DLD1 (cell line): ENCODE measurements around the gene EEFSEC.

Experiments
- in situ Hi-C: cut with HindIII; loops from 2 replicates; pipeline ENCODE4 v1.10.0; 2017; ENCODE audit warnings: low sequenced_read_pairs

The EEFSEC gene

DNA sequence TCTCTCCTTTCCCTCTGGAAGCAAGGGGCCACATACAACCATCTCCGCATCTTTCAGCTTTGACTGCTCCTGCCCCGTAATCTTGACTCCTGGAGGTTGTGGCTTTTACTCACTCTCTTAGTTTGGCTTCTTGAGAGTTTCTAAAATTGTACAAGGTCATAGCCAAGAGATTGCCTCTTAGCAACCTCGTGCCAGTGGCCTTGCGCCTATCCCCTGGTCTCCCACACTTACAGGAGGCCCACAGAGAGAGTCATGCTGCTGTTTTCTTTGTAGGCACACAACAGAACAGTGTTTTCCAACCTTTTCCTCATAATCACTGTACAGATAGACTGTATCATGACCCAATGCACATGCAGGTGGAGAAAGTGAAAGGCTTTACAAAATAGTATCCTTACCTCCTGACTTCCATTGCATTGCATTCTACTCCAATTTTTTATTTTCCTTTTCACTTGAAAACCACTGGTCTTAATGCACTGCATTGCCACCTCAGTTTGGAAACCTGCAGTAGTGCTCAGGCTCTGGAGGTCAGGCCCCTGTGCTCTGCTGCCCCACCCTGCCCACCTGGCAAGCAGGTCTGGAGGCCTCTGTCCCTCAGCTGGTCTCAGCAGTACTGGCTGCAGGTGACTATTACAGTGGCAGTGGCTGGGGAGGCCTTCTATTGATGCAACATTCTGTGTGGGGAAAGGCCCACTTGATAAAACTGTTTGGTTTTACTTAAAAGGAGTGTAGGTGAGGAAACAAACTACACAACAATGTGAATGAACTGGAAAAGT is 157.2 kb downstream of the EEFSEC start:
- in situ Hi-C loops = no loop called here

- in situ Hi-C loops = no loop called here
Observed at GRCh38 chr3:128311441-128311844, 158.2 kb downstream of the EEFSEC start.

DNA sequence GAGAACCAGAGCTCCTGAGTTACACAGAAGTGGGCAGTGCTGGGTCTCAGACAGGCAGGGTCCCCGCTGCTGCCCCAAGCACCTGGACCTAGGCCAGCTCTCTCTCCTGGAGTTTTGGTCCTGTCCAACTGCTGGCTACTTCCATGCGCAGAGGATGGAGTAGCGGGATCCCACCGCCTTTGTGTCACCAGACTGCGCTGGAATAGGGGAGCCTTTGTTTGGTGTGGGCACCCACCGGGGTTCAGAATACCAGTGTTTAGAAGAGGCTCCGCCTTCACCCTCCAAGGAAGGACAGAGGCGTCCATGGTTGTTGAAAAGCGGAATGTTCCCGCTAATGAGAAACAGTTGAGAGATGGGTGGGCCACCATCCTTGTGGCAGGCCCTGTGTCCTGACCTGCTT is 159.0 kb downstream of the EEFSEC start:
- in situ Hi-C loops = no loop called here

GRCh38 chr3:128313071-128313725 is 159.9 kb downstream of the EEFSEC start:
- in situ Hi-C loops = no loop called here

DNA sequence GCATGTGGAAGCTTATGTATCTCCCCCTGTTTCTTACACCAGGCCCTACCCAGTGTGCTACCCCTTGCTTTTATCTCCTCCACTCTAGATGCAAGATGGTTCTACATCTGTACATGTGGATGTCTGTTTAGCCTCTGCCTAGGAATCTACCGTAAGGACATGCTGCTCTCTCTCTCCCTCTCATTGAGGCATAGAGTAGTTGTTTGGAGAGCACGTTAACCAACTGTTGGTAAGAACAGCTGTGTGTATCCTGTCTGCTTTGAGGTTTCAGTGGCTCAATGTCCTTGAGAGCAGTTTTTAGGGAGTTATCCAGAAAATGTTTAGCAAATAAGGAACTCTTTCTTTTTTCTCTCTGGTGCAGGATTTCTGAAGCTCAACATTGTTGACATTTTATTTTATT is 160.7 kb downstream of the EEFSEC start:
- in situ Hi-C loops = no loop called here

DNA sequence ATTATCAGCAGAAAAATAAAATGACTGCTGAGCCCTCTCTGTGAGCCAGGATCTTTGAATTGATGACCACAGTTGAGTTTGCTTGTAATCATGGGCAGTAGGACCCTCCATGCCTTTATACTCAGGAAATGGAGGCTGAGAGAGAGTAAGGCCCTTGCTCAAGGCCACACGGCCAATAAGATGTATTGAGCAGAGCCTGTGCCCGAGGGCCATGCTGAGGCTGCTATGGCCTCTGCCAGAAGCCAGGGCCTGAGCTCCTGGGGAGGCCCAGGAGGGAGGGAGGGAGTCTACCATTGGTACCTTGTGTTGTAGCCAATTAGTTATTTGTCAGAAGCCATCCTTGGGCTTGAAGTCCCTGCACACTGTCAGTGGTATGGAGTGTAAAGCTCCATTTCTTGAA is 162.0 kb downstream of the EEFSEC start:
- in situ Hi-C loops = no loop called here

DNA sequence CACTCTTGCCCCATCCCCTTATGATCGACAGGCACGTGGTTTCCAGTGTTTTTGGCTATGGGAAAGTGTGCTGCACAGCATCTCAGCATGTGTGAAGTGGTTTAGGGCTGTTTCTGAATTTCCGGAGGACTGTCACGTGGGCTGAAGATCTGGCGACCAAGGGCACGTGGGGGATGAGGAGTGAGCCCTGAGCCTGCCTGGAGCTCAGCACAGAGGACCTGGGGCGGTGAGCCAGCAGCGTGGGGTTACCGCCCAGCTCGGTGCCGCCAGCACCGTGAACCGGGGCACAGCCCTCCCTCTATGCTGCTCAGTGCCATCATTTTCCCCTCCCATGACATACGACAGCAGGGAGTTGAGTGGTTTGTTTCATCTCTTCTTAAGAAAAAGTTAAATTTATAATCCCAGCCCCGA is 163.2 kb downstream of the EEFSEC start:
- in situ Hi-C loops = no loop called here

DNA sequence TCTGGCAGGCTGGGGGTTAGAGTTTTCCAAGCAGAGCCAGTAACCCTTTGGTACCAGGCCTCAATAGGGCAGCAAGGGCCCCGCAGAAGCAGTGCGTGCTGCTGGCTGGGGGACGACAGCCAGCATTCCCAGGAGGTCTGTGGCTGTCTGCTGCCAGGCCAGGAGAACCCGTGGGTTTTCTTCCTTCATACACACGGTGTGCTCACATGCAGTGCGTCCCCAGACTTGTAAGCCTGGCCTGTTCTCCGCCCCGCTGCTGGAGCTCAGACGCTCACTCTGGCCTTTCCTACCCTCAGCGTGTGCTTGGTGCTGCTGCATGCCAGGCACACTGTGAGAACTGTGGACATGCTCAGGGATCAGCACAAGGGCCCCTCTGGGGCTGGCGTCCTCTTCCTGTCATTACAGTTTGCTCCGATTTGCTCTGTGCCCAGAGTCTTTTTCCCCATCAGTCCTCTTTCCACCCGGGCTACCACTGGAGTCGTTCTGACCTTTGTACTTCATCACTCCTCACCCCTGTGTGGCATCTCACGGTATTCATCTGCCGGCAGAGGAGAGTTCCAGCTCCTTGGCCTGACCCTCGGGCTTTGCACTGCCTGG is 163.9 kb downstream of the EEFSEC start:
- in situ Hi-C loops = no loop called here

- in situ Hi-C loops = no loop called here
Observed at GRCh38 chr3:128317698-128318231, 164.5 kb downstream of the EEFSEC start.

- in situ Hi-C loops = no loop called here
Observed at GRCh38 chr3:128318275-128318941, 165.1 kb downstream of the EEFSEC start.

GRCh38 chr3:128319107-128319506 is 165.8 kb downstream of the EEFSEC start:
- in situ Hi-C loops = no loop called here

- in situ Hi-C loops = no loop called here
Observed at GRCh38 chr3:128319741-128320141, 166.5 kb downstream of the EEFSEC start.

DNA sequence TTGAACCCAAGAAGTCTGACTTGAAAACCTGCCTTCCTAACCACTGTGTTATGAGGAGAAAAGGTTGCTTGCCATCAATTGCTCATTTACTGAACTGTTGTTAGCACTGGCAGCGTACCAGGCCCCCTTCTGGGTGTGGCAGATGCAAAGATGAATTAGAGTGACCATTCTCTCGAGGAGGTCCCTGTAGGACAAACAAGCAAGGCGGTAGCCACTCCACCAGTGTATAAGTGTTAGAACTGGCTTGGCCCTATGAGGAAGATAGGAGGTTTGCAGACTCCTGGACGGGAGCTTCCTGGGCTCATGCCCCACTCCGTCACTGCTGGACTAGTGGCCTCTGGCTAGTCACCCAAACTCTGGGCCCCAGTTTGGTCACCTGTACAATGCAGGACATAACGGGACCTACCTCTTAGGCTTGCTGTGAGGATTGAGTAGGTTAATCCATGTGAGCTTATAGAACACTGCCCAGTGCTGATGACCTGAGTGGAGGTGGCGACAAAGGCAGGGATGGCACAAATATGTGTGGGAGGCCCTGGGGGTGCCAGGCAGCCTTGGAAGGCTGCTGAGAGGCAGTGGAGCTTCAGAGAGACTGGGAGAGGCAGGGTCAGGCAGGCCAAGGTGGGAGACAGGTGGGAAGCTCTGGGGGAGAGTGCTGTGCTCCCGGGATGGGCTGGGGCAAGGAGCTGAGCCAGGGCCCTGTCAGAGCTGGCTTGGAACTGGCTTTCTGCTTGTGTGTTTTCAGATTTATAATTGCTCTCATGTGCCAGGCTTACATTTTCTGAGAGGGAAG is 167.5 kb downstream of the EEFSEC start:
- in situ Hi-C loops = no loop called here

- in situ Hi-C loops = no loop called here
Observed at GRCh38 chr3:128321418-128321817, 168.1 kb downstream of the EEFSEC start.

DNA sequence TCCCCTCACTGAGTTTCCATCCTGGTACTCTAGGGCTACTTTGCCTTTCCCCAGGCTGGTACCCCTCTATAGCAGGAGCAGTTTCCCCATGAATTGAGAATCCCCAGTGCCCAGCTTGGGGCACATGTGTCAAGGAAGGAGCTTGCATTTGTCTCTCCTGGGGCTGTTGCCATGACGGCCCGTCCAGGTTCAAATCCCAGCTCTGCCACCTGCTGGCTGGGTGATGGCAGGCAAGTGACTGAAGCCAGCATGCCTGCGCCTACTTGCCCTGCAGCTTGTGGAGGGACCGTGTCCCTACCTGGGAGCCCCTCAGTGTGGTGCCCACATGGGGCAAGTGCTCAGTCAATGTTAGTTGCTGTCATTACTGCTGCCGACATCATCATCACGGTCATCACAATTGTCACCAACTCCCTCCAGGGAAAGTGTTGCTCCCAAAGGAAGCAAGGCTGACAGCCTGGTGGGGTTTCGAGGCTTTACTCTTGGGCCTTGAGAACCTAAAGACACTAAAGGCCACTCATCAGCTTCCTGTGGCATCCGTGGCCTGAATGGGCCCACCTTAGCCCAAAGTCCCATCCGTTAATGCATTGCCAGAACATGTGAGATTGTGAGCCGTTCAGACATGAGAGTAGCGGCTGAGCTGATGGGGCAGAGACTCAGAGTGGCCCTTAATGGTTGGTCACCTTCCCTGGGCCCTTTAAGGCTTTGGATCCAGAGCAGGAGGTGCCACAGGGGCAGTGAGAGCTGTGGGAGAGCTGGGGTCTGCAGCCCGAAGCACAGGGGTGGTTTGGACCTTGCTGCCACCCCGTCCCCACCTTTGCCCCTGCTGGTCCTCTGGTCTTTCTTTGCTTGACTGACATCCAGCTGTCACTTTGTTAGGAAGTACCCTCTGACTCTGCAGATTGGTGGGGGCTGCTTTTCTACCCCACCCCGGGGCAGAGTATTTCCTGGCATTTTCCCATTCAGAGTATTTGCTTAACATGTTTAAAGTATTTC is 169.0 kb downstream of the EEFSEC start:
- in situ Hi-C loops = no loop called here

DNA sequence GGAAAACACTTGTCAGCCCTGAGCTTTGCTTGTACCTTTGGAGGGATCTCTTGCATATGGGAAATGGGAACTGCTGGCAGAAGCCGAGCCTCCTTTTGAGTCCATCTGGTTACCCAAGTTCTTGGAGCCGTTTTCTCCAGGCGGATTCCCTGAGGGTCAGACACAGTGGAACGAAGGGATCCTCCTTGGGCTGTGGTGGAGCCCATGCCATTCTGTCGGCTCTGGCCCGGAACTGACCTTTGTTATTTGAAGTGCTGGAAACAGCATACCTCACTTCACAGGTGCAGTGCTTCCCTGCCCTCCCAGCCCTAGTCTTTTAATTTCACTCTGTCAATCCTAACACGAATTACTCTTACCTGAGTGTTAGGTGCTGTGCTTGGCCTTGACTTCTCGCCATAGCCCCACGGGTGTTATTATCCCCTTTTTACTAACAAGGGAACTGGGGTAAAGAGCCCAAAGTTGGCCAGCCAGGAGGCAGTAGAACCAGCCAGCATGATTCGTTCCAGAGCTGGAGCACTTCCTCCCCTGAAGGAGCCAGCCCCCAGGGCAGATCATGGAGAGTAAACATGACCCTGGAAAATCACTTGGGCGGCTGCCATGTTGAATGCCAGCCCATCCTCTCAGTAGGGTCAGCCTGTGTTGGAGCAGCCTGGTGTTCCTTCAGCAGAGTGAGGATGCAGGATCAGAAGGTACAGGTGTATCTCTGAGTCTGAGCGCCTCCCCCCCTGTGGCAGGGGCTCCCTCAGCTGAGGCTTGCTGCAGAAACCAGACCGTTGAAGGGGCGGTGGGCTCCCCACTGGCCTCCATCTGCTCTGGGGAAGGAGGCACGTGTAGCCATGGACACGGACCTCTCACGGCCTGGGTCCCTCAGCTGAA is 170.2 kb downstream of the EEFSEC start:
- in situ Hi-C loops = no loop called here

DNA sequence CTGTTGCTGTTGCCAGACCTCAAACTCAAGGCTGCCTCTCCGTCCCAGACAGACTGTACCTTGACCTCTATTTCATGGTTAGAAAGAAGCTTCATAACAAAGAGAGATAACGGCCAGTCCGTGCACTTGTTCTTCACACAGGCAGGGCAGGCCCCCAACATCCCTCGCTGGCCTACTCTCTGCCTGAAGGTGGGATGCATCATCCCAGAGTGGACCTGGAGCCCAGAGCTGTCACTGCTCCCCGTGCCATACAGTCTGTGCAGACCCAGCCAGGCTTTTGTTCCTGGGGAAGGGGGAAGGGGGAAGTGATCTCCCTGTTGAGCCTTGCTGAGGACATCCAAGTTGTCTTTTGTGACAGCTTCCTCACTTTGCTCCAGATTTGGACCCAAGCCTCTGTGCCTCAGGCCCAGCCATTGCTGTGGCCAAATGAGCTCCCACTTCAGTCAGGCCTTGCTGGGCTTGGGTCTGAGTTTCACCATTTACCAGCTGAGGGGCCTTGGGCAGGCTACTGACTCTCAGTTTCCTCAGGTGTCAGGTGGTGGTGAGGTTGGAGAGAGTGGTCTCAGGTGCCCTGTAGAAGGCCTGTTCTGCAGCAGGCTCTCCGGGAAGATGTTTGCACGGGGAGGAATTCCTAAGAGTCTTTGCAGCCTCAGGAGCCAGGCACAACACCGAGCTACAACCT is 171.8 kb downstream of the EEFSEC start:
- in situ Hi-C loops = no loop called here
